GM23248 (cell line): ENCODE data around the gene NCOA1.

Experiments used
- EZH2 ChIP-seq: fragments of 200-600 bp; sonication (generic); IDR thresholded peaks from 2 replicates; pipeline ENCODE4 v1.6.1; 2018; ENCODE audit warnings: antibody characterized with exemption, mild to moderate bottlenecking; ENCODE audit not compliant: insufficient read depth, poor library complexity, severe bottlenecking
- EZH2phosphoT487 ChIP-seq: fragments of 200-600 bp; sonication (generic); IDR thresholded peaks from 2 replicates; pipeline ENCODE4 v1.6.1; 2018; ENCODE audit warnings: antibody characterized with exemption, moderate library complexity, mild to moderate bottlenecking, low read depth; ENCODE audit not compliant: insufficient read depth

- TF ChIP-seq EZH2 (no peak), EZH2phosphoT487 (no peak)
Measured at GRCh38 chr2:24623535-24623934, 132.5 kb downstream of the NCOA1 start.
